Karpas-422 (cell line): ENCODE data around the gene KRTAP5-1. TPM values are rescaled to one million over a fixed set of nuclear protein-coding genes. Genes with fewer than 3 reads are reported as not detected.
"Not testable (repeated sequence)": the region's sequence is repeated elsewhere in the genome, so short reads cannot be mapped to it uniquely, and the experiment has no call there.

Experiments
- DNase-seq: peaks from one replicate; pipeline ENCODE4 v3.0.0-alpha.2; 2015
- H2AFZ ChIP-seq: fragments of 200-600 bp; sonication (generic); 2 replicates; pipeline ENCODE4 v1.6.1; 2014; ENCODE audit warnings: antibody characterized with exemption, low read length, mixed read lengths
- H3K27ac ChIP-seq: fragments of 200-600 bp; sonication (generic); 2 replicates; pipeline ENCODE4 v1.5.1; 2014; ENCODE audit warnings: mild to moderate bottlenecking, low read length, moderate library complexity
- H3K27me3 ChIP-seq: fragments of 200-600 bp; sonication (generic); 2 replicates; pipeline ENCODE4 v1.6.1; 2014; ENCODE audit warnings: low read length, mixed read lengths
- H3K36me3 ChIP-seq: fragments of 200-600 bp; sonication (generic); 2 replicates; pipeline ENCODE4 v1.6.1; 2014; ENCODE audit warnings: low read length, mixed read lengths; ENCODE audit not compliant: insufficient read depth
- H3K4me1 ChIP-seq: fragments of 200-600 bp; sonication (generic); 2 replicates; pipeline ENCODE4 v1.6.1; 2014; ENCODE audit warnings: mild to moderate bottlenecking, low read length, mixed read lengths
- H3K4me2 ChIP-seq: fragments of 200-600 bp; sonication (generic); 2 replicates; pipeline ENCODE4 v1.6.1; 2014; ENCODE audit warnings: low read length, low read depth, mild to moderate bottlenecking; ENCODE audit not compliant: poor library complexity, severe bottlenecking
- H3K4me3 ChIP-seq: fragments of 200-600 bp; sonication (generic); 2 replicates; pipeline ENCODE4 v1.5.1; 2014; ENCODE audit warnings: mild to moderate bottlenecking, antibody characterized with exemption, low read length, mixed read lengths
- H3K79me2 ChIP-seq: fragments of 200-600 bp; sonication (generic); 2 replicates; pipeline ENCODE4 v1.6.1; 2014; ENCODE audit warnings: mild to moderate bottlenecking, low read length, mixed read lengths
- H3K9ac ChIP-seq: fragments of 200-600 bp; sonication (generic); 2 replicates; pipeline ENCODE4 v1.6.0; 2014; ENCODE audit warnings: low read length
- H3K9me2 ChIP-seq: fragments of 200-600 bp; sonication (generic), shearing (Covaris generic); replicated peaks from 2 replicates; pipeline ENCODE4 v1.6.0; 2014; ENCODE audit warnings: mild to moderate bottlenecking, low read length, moderate library complexity; ENCODE audit not compliant: insufficient read depth
- H3K9me3 ChIP-seq: fragments of 300-700, 200-600 bp; sonication (generic); 2 replicates; pipeline ENCODE4 v1.6.1; 2014; ENCODE audit warnings: low read length, mixed read lengths
- H4K20me1 ChIP-seq: fragments of 200-600 bp; sonication (generic); 2 replicates; pipeline ENCODE4 v1.6.1; 2014; ENCODE audit warnings: mild to moderate bottlenecking, antibody characterized with exemption, low read length, low read depth; ENCODE audit not compliant: insufficient read depth
- total RNA-seq: library from RNA; depleted of rRNA; stranded (reverse); fragments of >200 nt; shearing (Covaris generic); gene quantifications from 2 replicates; pipeline ENCODE4 v1.2.3, GENCODE V29; 2014; ENCODE audit warnings: low replicate concordance

Gene KRTAP5-1
- total RNA-seq, 1 experiment from 2014 or later = not detected

DNA sequence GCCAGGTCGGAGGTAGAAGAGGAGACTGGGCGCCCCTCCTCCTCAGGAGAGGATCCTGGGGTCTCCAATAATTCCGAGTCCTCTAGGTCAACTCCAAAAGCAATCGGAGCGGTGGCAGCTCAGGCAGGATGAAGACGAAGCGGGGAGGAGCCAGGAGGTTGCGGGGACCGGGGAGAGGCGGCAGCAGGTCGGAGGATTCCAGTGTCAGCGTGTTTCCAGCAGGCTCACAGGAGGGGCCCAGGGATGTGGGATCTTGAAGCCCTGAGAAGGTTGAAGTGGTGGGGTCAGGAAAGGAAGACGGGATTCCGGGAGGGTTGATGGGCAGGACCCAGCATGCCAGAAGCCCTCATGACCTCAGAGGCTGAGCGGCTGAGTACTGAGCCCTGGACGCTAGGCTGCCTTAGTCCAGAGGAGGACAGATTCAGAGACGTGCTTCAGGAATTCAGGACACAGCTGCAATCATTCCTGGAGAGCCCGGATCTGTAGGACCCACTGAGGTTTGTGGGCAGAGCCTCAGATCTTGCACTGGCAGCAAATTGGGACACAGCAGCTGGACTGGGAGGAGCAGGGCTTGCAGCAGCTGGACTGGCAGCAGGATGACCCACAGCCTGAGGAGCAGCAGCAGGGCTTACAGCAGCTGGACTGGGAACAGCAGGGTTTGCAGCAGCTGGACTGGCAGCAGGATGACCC is 22.2 kb upstream of the KRTAP5-1 start:
- H3K9ac ChIP-seq, H3K27ac ChIP-seq, H3K9me2 ChIP-seq, H4K20me1 ChIP-seq, H3K36me3 ChIP-seq, H2AFZ ChIP-seq, H3K4me1 ChIP-seq, H3K4me3 ChIP-seq, H3K79me2 ChIP-seq, DNase-seq, H3K27me3 ChIP-seq, H3K9me3 ChIP-seq, H3K4me2 ChIP-seq: not testable (repeated sequence)

DNA sequence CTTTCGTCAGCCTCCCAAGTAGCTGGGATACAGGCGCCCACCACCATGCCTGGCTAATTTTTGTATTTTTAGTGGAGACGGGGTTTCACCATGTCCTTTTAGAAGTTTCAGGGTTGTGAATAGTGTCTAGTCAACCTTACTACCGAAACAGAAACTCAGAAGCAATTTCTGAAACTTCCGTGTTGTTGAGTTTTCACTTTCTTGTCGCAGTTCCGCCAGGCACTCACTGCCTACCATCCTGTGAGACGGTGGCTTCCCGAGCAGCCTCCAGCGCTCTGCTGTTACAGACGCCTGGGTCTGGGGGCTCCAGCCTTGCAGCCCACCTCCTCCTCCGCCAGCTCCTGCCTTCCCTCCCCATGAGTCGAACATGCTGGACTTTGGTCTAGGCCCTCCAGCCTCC is 20.8 kb upstream of the KRTAP5-1 start:
- not testable (repeated sequence) for H3K9me2 ChIP-seq, H2AFZ ChIP-seq, DNase-seq, H3K27me3 ChIP-seq, H3K36me3 ChIP-seq, H3K9me3 ChIP-seq, H4K20me1 ChIP-seq, H3K27ac ChIP-seq, H3K79me2 ChIP-seq
- H3K4me1 ChIP-seq = peaks cover 12% of the 10 kb centered on the region
- H3K4me3 ChIP-seq = peak overlapping the region; percentile 43; the same call in 1 of the 2 replicates
- H3K9ac ChIP-seq = peak overlapping the region; percentile 43; the same call in 1 of the 2 replicates
- peak overlapping the region; percentile 32 for H3K4me2 ChIP-seq

DNA sequence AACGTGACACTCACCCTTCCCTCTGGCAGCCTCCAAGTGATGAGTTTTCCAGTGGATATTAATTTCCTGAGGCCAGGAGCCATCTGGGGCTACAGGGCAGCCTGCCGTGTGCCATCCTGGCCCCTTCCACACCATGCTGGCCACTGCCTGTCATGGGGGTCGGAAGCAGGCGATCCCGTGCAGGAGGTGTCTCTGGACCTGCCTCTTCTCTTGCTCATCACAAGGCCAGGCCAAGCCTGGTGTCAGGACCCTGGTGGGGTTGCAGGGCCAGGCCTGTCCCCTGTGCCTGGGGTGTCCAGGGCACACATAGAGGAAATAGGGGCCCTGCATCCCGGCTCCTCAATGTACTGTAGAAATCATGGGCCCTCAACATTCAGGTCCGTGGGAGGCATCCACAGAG is 19.6 kb upstream of the KRTAP5-1 start:
- no peaks in the 10 kb centered on the region for H3K79me2 ChIP-seq
- H3K9me3 ChIP-seq = no peaks in the 10 kb centered on the region
- no peak overlapping the region for H3K4me3 ChIP-seq
- no peak overlapping the region for H2AFZ ChIP-seq
- no peaks in the 10 kb centered on the region for H3K9me2 ChIP-seq
- H3K4me2 ChIP-seq = no peak overlapping the region
- peaks cover 17% of the 10 kb centered on the region for H3K4me1 ChIP-seq
- no peak overlapping the region for H3K9ac ChIP-seq
- no peaks in the 10 kb centered on the region for H3K27me3 ChIP-seq
- DNase-seq = no peak
- no peak overlapping the region for H3K27ac ChIP-seq
- no peaks in the 10 kb centered on the region for H3K36me3 ChIP-seq
- no peaks in the 10 kb centered on the region for H4K20me1 ChIP-seq

- H3K36me3 ChIP-seq = no peaks in the 10 kb centered on the region
Measured at GRCh38 chr11:1604181-1604580, 19.1 kb upstream of the KRTAP5-1 start.

DNA sequence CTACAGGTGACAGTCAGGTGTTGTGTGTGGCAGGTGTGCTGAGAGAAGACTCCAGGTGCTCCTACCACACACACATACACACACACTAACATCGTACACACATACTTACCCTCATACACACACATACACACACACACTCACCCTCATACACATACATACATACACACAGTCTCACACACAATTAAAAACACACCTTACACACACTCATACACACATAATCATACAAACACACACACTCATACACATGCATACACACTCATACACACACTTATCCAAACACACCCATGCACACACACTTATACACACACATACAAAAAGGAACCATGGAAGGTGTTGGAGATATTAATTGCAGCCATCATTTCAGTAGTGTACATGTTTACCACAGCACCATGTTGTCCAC is 18.5 kb upstream of the KRTAP5-1 start:
- Histone ChIP-seq H3K4me3 (no peak overlapping the region), H3K27ac (no peak overlapping the region), H3K9me3 (no peaks in the 10 kb centered on the region), H2AFZ (no peak overlapping the region), H3K4me1 (peaks cover 17% of the 10 kb centered on the region), H3K27me3 (no peaks in the 10 kb centered on the region), H4K20me1 (no peaks in the 10 kb centered on the region), H3K79me2 (no peaks in the 10 kb centered on the region), H3K9me2 (no peaks in the 10 kb centered on the region), H3K9ac (no peak overlapping the region), H3K4me2 (no peak overlapping the region), H3K36me3 (no peaks in the 10 kb centered on the region)
- no peak for DNase-seq

More at GRCh38 chr11:1604181-1604580, 19.1 kb upstream of the KRTAP5-1 start:
- Histone ChIP-seq H3K4me1 (peaks cover 17% of the 10 kb centered on the region), H3K4me3 (no peak overlapping the region), H3K27me3 (no peaks in the 10 kb centered on the region), H3K9ac (no peak overlapping the region), H4K20me1 (no peaks in the 10 kb centered on the region), H3K4me2 (no peak overlapping the region), H3K79me2 (no peaks in the 10 kb centered on the region), H3K9me3 (no peaks in the 10 kb centered on the region), H3K27ac (no peak overlapping the region), H2AFZ (no peak overlapping the region), H3K9me2 (no peaks in the 10 kb centered on the region)
- no peak for DNase-seq

GRCh38 chr11:1601663-1602062 is 16.6 kb upstream of the KRTAP5-1 start:
- H4K20me1 ChIP-seq, H3K9me2 ChIP-seq, H2AFZ ChIP-seq, H3K36me3 ChIP-seq, H3K27me3 ChIP-seq, H3K4me3 ChIP-seq, H3K9ac ChIP-seq, H3K9me3 ChIP-seq, H3K27ac ChIP-seq, H3K79me2 ChIP-seq: not testable (repeated sequence)
- Histone ChIP-seq H3K4me2 (peak overlapping the region; percentile 29), H3K4me1 (peaks cover 17% of the 10 kb centered on the region)
- peak; percentile 48 for DNase-seq

DNA sequence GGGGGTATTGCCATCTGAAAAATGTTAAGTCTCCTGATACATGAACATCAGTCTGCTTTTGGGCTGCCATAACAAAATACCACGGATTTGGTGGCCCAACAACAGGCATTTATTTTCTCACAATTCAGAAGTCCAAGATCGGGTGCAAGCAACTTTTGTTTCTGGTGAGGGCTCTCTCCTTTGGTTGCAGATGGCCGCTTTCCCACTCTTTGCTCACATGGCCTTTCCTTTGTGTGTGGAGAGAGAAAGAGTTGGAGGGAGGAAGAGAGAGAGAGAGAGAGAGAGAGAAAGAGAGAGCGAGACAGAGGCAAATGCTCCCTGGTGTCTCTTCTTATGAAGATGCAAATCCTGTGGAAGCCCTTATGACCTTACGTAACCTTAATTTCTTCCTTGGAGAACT is 15.5 kb upstream of the KRTAP5-1 start:
- Histone ChIP-seq H3K9me3 (no peaks in the 10 kb centered on the region), H4K20me1 (no peaks in the 10 kb centered on the region), H3K9ac (no peak overlapping the region), H3K4me1 (peaks cover 17% of the 10 kb centered on the region), H3K27ac (no peak overlapping the region), H3K36me3 (no peaks in the 10 kb centered on the region), H3K4me2 (no peak overlapping the region), H3K79me2 (no peaks in the 10 kb centered on the region), H2AFZ (no peak overlapping the region), H3K9me2 (no peaks in the 10 kb centered on the region), H3K27me3 (no peaks in the 10 kb centered on the region), H3K4me3 (no peak overlapping the region)
- no peak for DNase-seq

GRCh38 chr11:1598816-1599215 is 13.7 kb upstream of the KRTAP5-1 start:
- Histone ChIP-seq H2AFZ (no peak overlapping the region), H3K9me3 (no peaks in the 10 kb centered on the region), H3K9me2 (no peaks in the 10 kb centered on the region), H3K36me3 (no peaks in the 10 kb centered on the region), H3K4me2 (no peak overlapping the region), H3K27me3 (no peaks in the 10 kb centered on the region), H3K79me2 (no peaks in the 10 kb centered on the region), H3K4me1 (peaks cover 17% of the 10 kb centered on the region), H4K20me1 (no peaks in the 10 kb centered on the region), H3K27ac (no peak overlapping the region), H3K4me3 (no peak overlapping the region), H3K9ac (no peak overlapping the region)
- no peak for DNase-seq
